Measurements from ENCODE around the gene STK4. TPM values are rescaled to one million over a fixed set of nuclear protein-coding genes. Genes with fewer than 3 reads are reported as not detected.

STK4 gene
- total and polyA plus RNA-seq, 2 of the 8 experiments (the other 6 are each of a cell fraction or from before 2014, with no cell fraction given) = 12.0 to 34.3 TPM

- no peak for TF ChIP-seq CHD1 (IDR thresholded peaks at IDR 0.05; ENCODE audit: low read depth, low read length)
- TF ChIP-seq POLR2AphosphoS5 (IDR thresholded peaks at IDR 0.05; ENCODE audit: low read depth, low read length) = no peak
Observed at GRCh38 chr20:44973053-44973452, 6.7 kb downstream of the STK4 start (continued).

Data from H1 (cell line).